Coronary artery (tissue), 2 donors: ENCODE measurements around the gene ARHGAP24.

Source experiments
- DNase-seq: peaks from one replicate; pipeline ENCODE4 v3.0.0-alpha.2; 2017; ENCODE audit warnings: low spot score
- H3K27ac ChIP-seq, 2 donors: fragments of 200-600 bp; sonication (generic); one replicate each; pipeline ENCODE4 v1.5.1; 2016 to 2019
- H3K4me3 ChIP-seq: fragments of 200-600 bp; sonication (generic); 2 replicates; pipeline ENCODE4 v1.5.1; 2016; ENCODE audit warnings: mild to moderate bottlenecking, moderate library complexity
- CTCF ChIP-seq: fragments of 200-600 bp; sonication (generic); IDR thresholded peaks from one replicate; pipeline ENCODE4 v1.5.1; 2019; ENCODE audit warnings: antibody characterized with exemption

Gene ARHGAP24

GRCh38 chr4:85486425-85487086 is 11.6 kb downstream of the ARHGAP24 start:
- no peak overlapping the region for H3K27ac ChIP-seq
- TF ChIP-seq CTCF, result no peak
- H3K4me3 ChIP-seq, result no peak overlapping the region
- DNase-seq, result no peak

- no peak for DNase-seq
- TF ChIP-seq CTCF, result no peak
- H3K27ac ChIP-seq, result no peak overlapping the region
- H3K4me3 ChIP-seq, result no peak overlapping the region
Measured at GRCh38 chr4:85488416-85488815, 13.5 kb downstream of the ARHGAP24 start.

- TF ChIP-seq CTCF, result no peak
- H3K4me3 ChIP-seq, result no peak overlapping the region
- no peak for DNase-seq
- H3K27ac ChIP-seq, result no peak overlapping the region
Measured at GRCh38 chr4:85489273-85489981, 14.5 kb downstream of the ARHGAP24 start.

- Histone ChIP-seq H3K27ac (no peak overlapping the region), H3K4me3 (no peak overlapping the region)
- TF ChIP-seq CTCF, result no peak
- DNase-seq, result no peak
Measured at GRCh38 chr4:85491527-85491926, 16.6 kb downstream of the ARHGAP24 start.

- Histone ChIP-seq H3K27ac (no peak overlapping the region), H3K4me3 (no peak overlapping the region)
- DNase-seq, result no peak
- no peak for TF ChIP-seq CTCF
Measured at GRCh38 chr4:85492336-85492735, 17.4 kb downstream of the ARHGAP24 start.

GRCh38 chr4:85495621-85496020 is 20.7 kb downstream of the ARHGAP24 start:
- H3K27ac ChIP-seq, result no peak overlapping the region
- TF ChIP-seq CTCF, result no peak
- no peak for DNase-seq
- no peak overlapping the region for H3K4me3 ChIP-seq
